Inferior parietal cortex (tissue), 1 donor: Measurements from ENCODE around the gene MARS1.

Experiments
- DNase-seq: peaks from one replicate; pipeline ENCODE4 v3.0.0-alpha.2; 2016; ENCODE audit errors: extremely low spot score

Gene MARS1

DNA sequence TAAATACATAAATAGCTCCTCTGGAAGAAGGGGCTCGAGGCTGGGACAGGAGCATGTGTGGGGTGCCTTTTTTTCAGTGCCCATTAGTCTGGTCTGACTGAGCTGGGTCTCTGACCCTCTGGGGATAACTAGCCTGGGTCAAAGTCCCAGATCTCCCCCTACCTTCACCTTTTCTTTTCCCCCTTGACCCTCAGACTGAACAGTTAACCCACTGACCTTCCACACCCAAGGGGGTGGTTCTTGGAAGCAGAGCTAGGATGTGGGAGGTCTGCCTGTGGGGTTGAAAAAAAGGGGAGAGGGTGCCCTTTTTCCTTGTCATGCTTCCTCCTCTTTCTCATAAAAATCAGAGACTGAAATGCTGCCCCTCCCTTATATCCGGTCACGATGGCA lies 29.2 kb upstream of the MARS1 start:
- DNase-seq: no peak

DNA sequence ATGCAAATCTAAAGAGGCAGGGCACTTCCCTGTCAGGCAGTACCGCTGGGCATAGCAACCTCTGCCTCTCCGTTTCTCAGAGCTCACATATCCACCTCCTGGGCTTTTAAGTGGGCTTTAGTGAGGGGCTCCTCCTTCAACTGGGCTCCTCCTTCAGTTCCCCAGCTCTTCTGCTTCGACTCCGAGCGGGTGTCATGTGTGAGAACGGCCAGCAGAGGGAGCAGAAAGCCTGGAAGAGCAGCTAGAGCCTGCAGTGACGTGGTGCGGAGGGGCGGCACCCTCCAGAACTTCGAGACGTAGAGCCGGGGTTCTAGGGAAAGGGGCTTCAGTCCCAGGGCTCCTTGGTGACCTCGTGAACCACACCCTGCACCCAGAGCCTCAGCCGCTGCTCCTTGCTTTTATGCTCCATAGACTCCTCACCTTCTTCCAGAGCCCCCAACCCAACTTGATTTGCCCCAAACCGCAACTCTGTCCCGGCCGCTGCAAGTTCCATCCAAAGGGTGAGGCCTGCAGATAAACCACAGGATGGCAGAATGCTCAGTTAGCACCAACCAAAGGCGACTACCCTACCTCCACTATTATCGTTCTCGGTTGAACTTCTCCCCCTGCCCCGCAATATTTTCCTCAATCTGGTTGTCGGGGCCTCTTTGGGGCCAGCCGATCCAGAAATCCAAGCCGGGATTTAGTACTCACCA lies 28.7 kb upstream of the MARS1 start:
- peak; percentile 95 for DNase-seq

GRCh38 chr12:57459750-57460467 lies 28.0 kb upstream of the MARS1 start, which contains the start of gene GLI1:
GLI1 (plus strand) TSS chr12:57459785; CDS start chr12:57463692, 3,907 bp downstream.
- no peak for DNase-seq

DNA sequence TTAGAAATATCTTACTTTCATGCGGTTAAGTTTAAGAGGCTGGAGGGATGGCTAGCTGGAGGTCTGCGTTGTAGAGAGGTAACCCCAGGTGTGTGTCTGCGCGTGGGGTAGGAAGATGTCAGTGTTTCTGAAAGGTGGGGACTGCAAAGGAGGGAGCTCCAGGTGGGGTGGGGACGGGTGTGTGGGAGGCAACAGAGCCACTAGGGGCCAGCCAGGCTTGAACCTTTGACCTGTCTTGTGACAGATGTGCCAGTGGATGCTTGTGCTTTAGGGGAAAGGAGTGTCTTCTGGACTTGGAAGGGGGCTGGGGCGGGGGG lies 27.4 kb upstream of the MARS1 start:
- DNase-seq: no peak

GRCh38 chr12:57460841-57461275 lies 27.0 kb upstream of the MARS1 start:
- no peak for DNase-seq

DNA sequence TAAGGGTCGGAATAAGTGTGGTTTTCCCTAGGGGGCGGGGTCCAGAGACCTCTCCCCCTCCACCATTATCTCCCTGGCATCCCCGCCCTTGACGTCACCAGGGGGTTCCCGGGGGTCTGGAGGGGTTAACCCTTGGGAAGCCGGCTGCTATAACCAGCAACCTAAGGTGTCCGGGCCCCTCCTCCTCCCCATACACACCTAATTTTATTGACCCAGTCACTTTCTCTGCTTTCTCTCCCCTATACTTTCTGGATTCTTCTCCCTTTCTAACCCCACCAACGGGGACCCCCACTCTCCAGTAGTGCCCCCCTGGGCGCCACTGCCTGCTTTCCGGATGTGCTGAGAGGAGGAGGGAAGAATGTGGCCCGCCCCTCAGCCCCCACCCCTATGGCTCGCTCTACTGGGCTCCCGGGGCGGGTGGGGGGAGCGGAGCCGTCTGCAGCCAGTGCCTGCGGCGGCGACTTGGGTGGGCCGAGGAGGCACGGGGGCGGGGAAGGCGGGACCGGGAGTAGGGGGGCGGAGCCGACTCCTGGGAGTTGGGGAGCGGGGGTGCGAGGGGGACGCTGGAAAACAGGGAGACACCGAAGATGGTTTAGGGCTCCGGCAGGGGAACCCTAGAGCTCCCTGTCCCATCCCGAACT lies 26.5 kb upstream of the MARS1 start:
- no peak for DNase-seq

DNA sequence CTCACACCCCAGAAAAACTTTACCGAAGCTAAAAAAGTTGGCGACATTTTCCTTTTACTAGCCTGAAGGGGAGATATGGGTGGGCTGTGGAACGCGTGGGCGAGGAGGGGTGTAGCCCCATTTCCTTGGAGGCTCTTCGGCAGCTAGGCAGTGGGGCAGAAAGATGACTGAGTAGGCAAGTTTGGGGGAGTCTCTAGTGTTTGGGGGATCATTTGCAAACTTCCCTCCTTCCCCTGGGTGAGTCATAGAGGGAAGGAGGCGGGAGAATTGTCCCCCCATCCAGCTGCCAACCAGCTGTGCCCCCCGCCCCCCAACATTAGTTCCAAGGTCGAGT lies 26.0 kb upstream of the MARS1 start:
- no peak for DNase-seq

DNA sequence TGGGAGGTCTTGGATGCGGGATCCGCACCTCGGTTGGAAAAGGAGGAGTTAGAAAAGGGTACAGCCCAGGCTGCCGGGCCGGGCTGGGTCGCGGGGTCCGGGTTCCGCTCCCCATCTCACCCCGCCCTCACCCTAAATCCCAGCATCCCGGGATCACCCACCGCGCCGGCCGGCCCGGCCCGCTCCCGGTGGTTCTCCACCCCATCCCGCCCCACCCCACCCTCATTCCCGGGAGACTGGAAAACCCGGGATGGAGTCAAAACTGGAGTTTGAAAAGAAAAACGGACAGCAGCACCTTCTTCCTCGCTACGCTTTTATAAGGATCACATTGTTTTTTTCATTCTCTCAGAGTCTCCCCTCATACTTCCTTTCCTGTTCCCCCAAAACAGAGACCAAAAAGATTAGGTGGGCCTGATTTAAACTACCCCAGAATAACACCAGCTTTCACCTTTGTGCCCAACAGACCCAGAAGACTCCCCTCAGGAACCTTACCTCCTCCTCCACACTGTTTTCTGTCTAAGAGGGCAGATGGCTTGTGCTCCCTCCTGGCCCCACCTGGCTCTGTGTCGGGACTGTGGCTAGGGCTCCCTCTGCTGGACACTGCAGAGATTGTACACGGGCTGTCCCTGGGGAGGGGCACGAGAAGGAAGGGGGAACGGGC lies 25.5 kb upstream of the MARS1 start:
- DNase-seq: peak; percentile 89

DNA sequence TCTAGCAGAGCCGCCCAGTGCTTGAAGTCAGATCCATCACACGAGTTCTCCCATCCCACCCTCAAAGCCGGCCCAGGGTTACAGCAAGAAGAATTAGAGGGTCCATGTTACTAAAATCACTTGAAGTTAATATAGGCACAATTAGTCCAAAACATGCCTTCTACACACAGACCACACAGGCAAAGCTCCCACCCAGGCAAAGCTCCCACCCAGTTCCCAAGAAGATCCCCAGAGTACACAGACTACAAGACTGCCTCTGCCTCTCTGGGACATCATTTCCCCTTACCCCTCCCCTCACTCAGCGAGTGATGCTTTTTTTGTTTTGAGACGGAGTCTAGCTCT lies 25.0 kb upstream of the MARS1 start:
- DNase-seq: no peak

- no peak for DNase-seq
Observed at GRCh38 chr12:57464569-57464968, 23.3 kb upstream of the MARS1 start.

GRCh38 chr12:57465030-57465746 lies 22.7 kb upstream of the MARS1 start:
- no peak for DNase-seq

DNA sequence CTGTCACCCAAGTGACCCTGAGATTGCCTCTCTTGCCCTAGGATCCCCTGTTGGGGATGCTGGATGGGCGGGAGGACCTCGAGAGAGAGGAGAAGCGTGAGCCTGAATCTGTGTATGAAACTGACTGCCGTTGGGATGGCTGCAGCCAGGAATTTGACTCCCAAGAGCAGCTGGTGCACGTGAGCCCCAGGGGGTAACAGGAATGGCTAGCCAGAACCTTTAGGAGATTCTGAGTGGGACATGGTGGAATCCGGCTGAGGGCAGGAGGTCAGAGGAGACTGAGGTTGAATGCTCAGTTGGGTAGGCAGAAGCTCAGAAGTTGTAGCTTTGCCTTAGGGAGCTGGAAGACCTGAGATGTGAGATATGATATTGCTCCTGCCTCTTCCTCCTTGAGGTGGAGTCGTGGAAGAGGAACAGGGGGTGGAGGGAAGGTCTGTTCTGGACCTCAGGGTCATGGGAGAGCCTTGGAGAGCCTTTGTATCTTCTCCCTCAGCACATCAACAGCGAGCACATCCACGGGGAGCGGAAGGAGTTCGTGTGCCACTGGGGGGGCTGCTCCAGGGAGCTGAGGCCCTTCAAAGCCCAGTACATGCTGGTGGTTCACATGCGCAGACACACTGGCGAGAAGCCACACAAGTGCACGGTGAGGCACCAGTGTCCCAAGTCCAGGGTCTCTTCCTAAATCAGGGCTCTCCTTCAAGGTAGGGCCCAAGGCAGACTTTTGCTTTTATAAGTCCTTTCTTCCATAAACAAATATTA lies 21.9 kb upstream of the MARS1 start:
- DNase-seq: no peak

- DNase-seq: no peak
Observed at GRCh38 chr12:57467212-57467874, 20.5 kb upstream of the MARS1 start.

DNA sequence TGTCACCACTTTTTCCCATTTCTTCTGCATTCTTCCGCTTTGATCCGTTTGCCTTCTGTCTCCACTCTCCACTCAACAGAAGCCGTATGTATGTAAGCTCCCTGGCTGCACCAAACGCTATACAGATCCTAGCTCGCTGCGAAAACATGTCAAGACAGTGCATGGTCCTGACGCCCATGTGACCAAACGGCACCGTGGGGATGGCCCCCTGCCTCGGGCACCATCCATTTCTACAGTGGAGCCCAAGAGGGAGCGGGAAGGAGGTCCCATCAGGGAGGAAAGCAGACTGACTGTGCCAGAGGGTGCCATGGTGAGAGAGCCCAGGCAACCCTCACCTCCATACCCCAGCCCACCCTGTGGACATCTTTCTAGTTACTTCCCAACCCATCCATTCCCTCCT lies 20.0 kb upstream of the MARS1 start:
- no peak for DNase-seq

DNA sequence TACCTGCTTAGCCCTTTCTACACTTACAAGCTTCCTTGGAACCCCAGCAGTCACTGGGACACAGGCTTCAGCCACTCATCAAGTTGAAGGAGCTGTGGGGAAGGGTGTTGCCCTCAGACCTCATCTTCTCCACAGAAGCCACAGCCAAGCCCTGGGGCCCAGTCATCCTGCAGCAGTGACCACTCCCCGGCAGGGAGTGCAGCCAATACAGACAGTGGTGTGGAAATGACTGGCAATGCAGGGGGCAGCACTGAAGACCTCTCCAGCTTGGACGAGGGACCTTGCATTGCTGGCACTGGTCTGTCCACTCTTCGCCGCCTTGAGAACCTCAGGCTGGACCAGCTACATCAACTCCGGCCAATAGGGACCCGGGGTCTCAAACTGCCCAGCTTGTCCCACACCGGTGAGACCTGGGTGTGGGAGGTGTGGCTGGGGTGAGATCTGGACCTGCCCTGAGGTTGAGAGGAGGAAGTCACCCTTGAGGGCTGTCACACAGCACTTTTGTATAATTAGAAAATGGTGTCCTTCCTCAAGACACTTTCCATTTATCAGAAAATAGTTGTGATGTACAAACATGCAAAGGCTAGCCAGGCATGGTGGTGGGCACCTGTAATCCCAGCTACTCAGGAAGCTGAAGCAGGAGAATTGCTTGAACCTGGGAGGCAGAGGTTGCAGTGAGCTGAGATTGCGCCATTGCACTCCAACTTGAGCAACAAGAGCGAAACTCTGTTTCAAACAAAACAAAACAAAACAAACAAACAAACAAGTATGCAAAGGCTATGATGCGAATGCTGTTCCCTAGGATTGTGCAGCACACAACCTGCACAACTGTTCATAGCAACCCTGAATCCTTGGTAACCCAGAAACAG lies 18.3 kb upstream of the MARS1 start:
- DNase-seq: no peak

DNA sequence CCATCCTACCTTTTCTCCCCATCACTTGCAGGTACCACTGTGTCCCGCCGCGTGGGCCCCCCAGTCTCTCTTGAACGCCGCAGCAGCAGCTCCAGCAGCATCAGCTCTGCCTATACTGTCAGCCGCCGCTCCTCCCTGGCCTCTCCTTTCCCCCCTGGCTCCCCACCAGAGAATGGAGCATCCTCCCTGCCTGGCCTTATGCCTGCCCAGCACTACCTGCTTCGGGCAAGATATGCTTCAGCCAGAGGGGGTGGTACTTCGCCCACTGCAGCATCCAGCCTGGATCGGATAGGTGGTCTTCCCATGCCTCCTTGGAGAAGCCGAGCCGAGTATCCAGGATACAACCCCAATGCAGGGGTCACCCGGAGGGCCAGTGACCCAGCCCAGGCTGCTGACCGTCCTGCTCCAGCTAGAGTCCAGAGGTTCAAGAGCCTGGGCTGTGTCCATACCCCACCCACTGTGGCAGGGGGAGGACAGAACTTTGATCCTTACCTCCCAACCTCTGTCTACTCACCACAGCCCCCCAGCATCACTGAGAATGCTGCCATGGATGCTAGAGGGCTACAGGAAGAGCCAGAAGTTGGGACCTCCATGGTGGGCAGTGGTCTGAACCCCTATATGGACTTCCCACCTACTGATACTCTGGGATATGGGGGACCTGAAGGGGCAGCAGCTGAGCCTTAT lies 17.4 kb upstream of the MARS1 start:
- no peak for DNase-seq

DNA sequence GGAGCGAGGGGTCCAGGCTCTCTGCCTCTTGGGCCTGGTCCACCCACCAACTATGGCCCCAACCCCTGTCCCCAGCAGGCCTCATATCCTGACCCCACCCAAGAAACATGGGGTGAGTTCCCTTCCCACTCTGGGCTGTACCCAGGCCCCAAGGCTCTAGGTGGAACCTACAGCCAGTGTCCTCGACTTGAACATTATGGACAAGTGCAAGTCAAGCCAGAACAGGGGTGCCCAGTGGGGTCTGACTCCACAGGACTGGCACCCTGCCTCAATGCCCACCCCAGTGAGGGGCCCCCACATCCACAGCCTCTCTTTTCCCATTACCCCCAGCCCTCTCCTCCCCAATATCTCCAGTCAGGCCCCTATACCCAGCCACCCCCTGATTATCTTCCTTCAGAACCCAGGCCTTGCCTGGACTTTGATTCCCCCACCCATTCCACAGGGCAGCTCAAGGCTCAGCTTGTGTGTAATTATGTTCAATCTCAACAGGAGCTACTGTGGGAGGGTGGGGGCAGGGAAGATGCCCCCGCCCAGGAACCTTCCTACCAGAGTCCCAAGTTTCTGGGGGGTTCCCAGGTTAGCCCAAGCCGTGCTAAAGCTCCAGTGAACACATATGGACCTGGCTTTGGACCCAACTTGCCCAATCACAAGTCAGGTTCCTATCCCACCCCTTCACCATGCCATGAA lies 16.8 kb upstream of the MARS1 start:
- no peak for DNase-seq

DNA sequence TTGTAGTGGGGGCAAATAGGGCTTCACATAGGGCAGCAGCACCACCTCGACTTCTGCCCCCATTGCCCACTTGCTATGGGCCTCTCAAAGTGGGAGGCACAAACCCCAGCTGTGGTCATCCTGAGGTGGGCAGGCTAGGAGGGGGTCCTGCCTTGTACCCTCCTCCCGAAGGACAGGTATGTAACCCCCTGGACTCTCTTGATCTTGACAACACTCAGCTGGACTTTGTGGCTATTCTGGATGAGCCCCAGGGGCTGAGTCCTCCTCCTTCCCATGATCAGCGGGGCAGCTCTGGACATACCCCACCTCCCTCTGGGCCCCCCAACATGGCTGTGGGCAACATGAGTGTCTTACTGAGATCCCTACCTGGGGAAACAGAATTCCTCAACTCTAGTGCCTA lies 16.2 kb upstream of the MARS1 start:
- DNase-seq: no peak

GRCh38 chr12:57472391-57472790 lies 15.5 kb upstream of the MARS1 start:
- DNase-seq: no peak
